Astrocyte (in vitro differentiated cells and primary cell): ENCODE data around the gene TBC1D2. TPM values are rescaled to one million over a fixed set of nuclear protein-coding genes. Genes with fewer than 3 reads are reported as not detected.

ENCODE experiments used
- DNase-seq: peaks from one replicate; pipeline ENCODE4 v3.0.0-alpha.2; 2010; ENCODE audit warnings: low read depth
- FAIRE-seq: peaks from 2 replicates; lab custom pipeline; 2011; peaks lifted over from hg19 to GRCh38; lab: Jason Lieb, UNC
- H2AFZ ChIP-seq: 2 replicates; pipeline ENCODE4 v1.6.0; 2012; ENCODE audit warnings: low read depth, low read length, inconsistent platforms
- H3K27ac ChIP-seq: 2 replicates; pipeline ENCODE4 v1.5.1; 2011; ENCODE audit warnings: low read depth, low read length, inconsistent platforms
- H3K27me3 ChIP-seq: 2 replicates; pipeline ENCODE4 v1.6.0; 2011; ENCODE audit warnings: low read length, inconsistent platforms; ENCODE audit not compliant: insufficient read depth
- H3K36me3 ChIP-seq: 2 replicates; pipeline ENCODE4 v1.5.1; 2011; ENCODE audit warnings: low read length, inconsistent platforms; ENCODE audit not compliant: insufficient read depth
- H3K4me1 ChIP-seq: 2 replicates; pipeline ENCODE4 v1.5.1; 2011; ENCODE audit warnings: low read length, inconsistent platforms; ENCODE audit not compliant: insufficient read depth
- H3K4me2 ChIP-seq: 2 replicates; pipeline ENCODE4 v1.6.0; 2012; ENCODE audit warnings: low read length, inconsistent platforms
- H3K4me3 ChIP-seq: 2 replicates; pipeline ENCODE4 v1.5.1; 2011; ENCODE audit warnings: low read depth, mild to moderate bottlenecking, low read length, inconsistent platforms; ENCODE audit not compliant: insufficient read depth
- H3K79me2 ChIP-seq: 2 replicates; pipeline ENCODE4 v1.6.0; 2012; ENCODE audit warnings: mild to moderate bottlenecking, low read length, inconsistent platforms; ENCODE audit not compliant: insufficient read depth
- H3K9ac ChIP-seq: 2 replicates; pipeline ENCODE4 v1.6.0; 2012; ENCODE audit warnings: mild to moderate bottlenecking, low read length, inconsistent platforms
- H3K9me3 ChIP-seq: 2 replicates; pipeline ENCODE4 v1.5.1; 2012; ENCODE audit warnings: low read depth, mild to moderate bottlenecking, low read length, inconsistent platforms; ENCODE audit not compliant: insufficient read depth
- H4K20me1 ChIP-seq: 2 replicates; pipeline ENCODE4 v1.6.0; 2012; ENCODE audit warnings: low read length, inconsistent platforms; ENCODE audit not compliant: insufficient read depth
- H3K27ac Mint-ChIP-seq: one replicate; pipeline ENCODE4 v1.8.0; 2021; ENCODE audit warnings: mild to moderate bottlenecking, mixed read lengths; ENCODE audit not compliant: unreplicated experiment
- H3K27me3 Mint-ChIP-seq: one replicate; pipeline ENCODE4 v1.8.0; 2021; ENCODE audit warnings: low read depth, mixed read lengths; ENCODE audit not compliant: unreplicated experiment
- H3K36me3 Mint-ChIP-seq: one replicate; pipeline ENCODE4 v1.8.0; 2021; ENCODE audit warnings: low read depth, mixed read lengths; ENCODE audit not compliant: unreplicated experiment
- H3K4me1 Mint-ChIP-seq: one replicate; pipeline ENCODE4 v1.8.0; 2021; ENCODE audit warnings: low read depth, mixed read lengths; ENCODE audit not compliant: unreplicated experiment
- H3K4me3 Mint-ChIP-seq: one replicate; pipeline ENCODE4 v1.8.0; 2021; ENCODE audit warnings: mild to moderate bottlenecking, moderate library complexity, mixed read lengths; ENCODE audit not compliant: unreplicated experiment
- H3K9me3 Mint-ChIP-seq: one replicate; pipeline ENCODE4 v1.8.0; 2021; ENCODE audit warnings: mild to moderate bottlenecking, mixed read lengths; ENCODE audit not compliant: unreplicated experiment
- CTCF ChIP-seq: IDR thresholded peaks from 2 replicates; pipeline ENCODE4 v1.5.1; 2011; ENCODE audit warnings: low read depth, mild to moderate bottlenecking, inconsistent platforms, low read length, moderate library complexity; ENCODE audit not compliant: insufficient read depth
- EZH2 ChIP-seq: IDR thresholded peaks from 2 replicates; pipeline ENCODE4 v1.6.1; 2012; ENCODE audit warnings: mild to moderate bottlenecking, low read length, inconsistent platforms; ENCODE audit not compliant: insufficient read depth
- total RNA-seq: library from RNA; stranded (reverse); gene quantifications from 2 replicates; pipeline ENCODE4 v1.2.1, GENCODE V29; 2021

TBC1D2 gene
- total RNA-seq, 1 donor from 2014 or later: 9.6 TPM

- no peaks in the 10 kb centered on the region for H3K79me2 ChIP-seq
- no peak overlapping the region for H3K4me2 ChIP-seq
- no peak overlapping the region for H3K27ac ChIP-seq
- DNase-seq: no peak
- H2AFZ ChIP-seq: no peak overlapping the region
- Mint-ChIP-seq H3K36me3 (peaks cover 23% of the 10 kb centered on the region), H3K27ac (no peak overlapping the region), H3K9me3 (peaks cover 2% of the 10 kb centered on the region), H3K4me3 (no peak overlapping the region), H3K4me1 (peaks cover 9% of the 10 kb centered on the region), H3K27me3 (no peaks in the 10 kb centered on the region)
- H3K4me1 ChIP-seq: peaks cover 17% of the 10 kb centered on the region
- no peak for FAIRE-seq
- no peak overlapping the region for H3K4me3 ChIP-seq
- H4K20me1 ChIP-seq: no peaks in the 10 kb centered on the region
- no peaks in the 10 kb centered on the region for H3K9me3 ChIP-seq
- H3K27me3 ChIP-seq: no peaks in the 10 kb centered on the region
- TF ChIP-seq CTCF: no peak
- TF ChIP-seq EZH2: no peak
- H3K9ac ChIP-seq: no peak overlapping the region
- H3K36me3 ChIP-seq: peaks cover 25% of the 10 kb centered on the region
These were observed 26.9 kb downstream of the TBC1D2 start for GRCh38 chr9:98228392-98229089.

- Mint-ChIP-seq H3K4me3 (no peak overlapping the region), H3K4me1 (peaks cover 14% of the 10 kb centered on the region), H3K9me3 (peaks cover 2% of the 10 kb centered on the region), H3K27ac (no peak overlapping the region), H3K27me3 (no peaks in the 10 kb centered on the region), H3K36me3 (peaks cover 21% of the 10 kb centered on the region)
- Histone ChIP-seq H3K4me1 (peaks cover 21% of the 10 kb centered on the region), H4K20me1 (no peaks in the 10 kb centered on the region), H3K79me2 (no peaks in the 10 kb centered on the region), H3K36me3 (peaks cover 25% of the 10 kb centered on the region), H3K4me2 (no peak overlapping the region), H3K27me3 (no peaks in the 10 kb centered on the region), H3K9me3 (no peaks in the 10 kb centered on the region), H3K27ac (no peak overlapping the region), H2AFZ (no peak overlapping the region), H3K9ac (no peak overlapping the region), H3K4me3 (no peak overlapping the region)
- DNase-seq: no peak
- TF ChIP-seq CTCF (no peak), EZH2 (no peak)
- no peak for FAIRE-seq
These were observed 27.6 kb downstream of the TBC1D2 start for GRCh38 chr9:98227883-98228282.

- Histone ChIP-seq H3K36me3 (peaks cover 25% of the 10 kb centered on the region), H3K4me2 (no peak overlapping the region), H2AFZ (no peak overlapping the region), H3K4me3 (no peak overlapping the region), H3K27ac (no peak overlapping the region), H3K79me2 (no peaks in the 10 kb centered on the region), H3K9ac (no peak overlapping the region), H4K20me1 (no peaks in the 10 kb centered on the region), H3K9me3 (no peaks in the 10 kb centered on the region), H3K27me3 (no peaks in the 10 kb centered on the region), H3K4me1 (peaks cover 21% of the 10 kb centered on the region)
- Mint-ChIP-seq H3K9me3 (peaks cover 2% of the 10 kb centered on the region), H3K27ac (no peak overlapping the region), H3K27me3 (no peaks in the 10 kb centered on the region), H3K4me3 (no peak overlapping the region), H3K4me1 (peaks cover 24% of the 10 kb centered on the region), H3K36me3 (peaks cover 19% of the 10 kb centered on the region)
- TF ChIP-seq CTCF: no peak
- no peak for TF ChIP-seq EZH2
- no peak for FAIRE-seq
- no peak for DNase-seq
These were observed 28.5 kb downstream of the TBC1D2 start for GRCh38 chr9:98226957-98227356.
